Neuronal stem cell (in vitro differentiated cells): ENCODE measurements around the gene KCNE4.

Experiments used
- DNase-seq: peaks from one replicate; pipeline ENCODE4 v3.0.0-alpha.2; 2013; ENCODE audit warnings: low spot score
- H2AFZ ChIP-seq: one replicate; pipeline ENCODE4 v1.6.1; 2013; ENCODE audit warnings: mild to moderate bottlenecking, low read length, inconsistent platforms
- H2AK5ac ChIP-seq: 2 replicates; pipeline ENCODE4 v1.6.1; 2013; ENCODE audit warnings: low read depth, mild to moderate bottlenecking, inconsistent platforms, low read length, moderate library complexity, mixed read lengths
- H2BK120ac ChIP-seq: 2 replicates; pipeline ENCODE4 v1.6.1; 2013; ENCODE audit warnings: low read depth, mild to moderate bottlenecking, inconsistent platforms, low read length, moderate library complexity, mixed read lengths
- H2BK12ac ChIP-seq: one replicate; pipeline ENCODE4 v1.6.1; 2013; ENCODE audit warnings: low read length, inconsistent platforms
- H2BK15ac ChIP-seq: 2 replicates; pipeline ENCODE4 v1.6.1; 2013; ENCODE audit warnings: mild to moderate bottlenecking, low read length, inconsistent platforms, mixed read lengths
- H2BK5ac ChIP-seq: one replicate; pipeline ENCODE4 v1.6.1; 2013; ENCODE audit warnings: inconsistent platforms, mild to moderate bottlenecking, low read length, moderate library complexity
- H3K14ac ChIP-seq: one replicate; pipeline ENCODE4 v1.6.1; 2013; ENCODE audit warnings: low read length, inconsistent platforms
- H3K18ac ChIP-seq: 2 replicates; pipeline ENCODE4 v1.6.1; 2013; ENCODE audit warnings: low read length, inconsistent platforms
- H3K23ac ChIP-seq: 2 replicates; pipeline ENCODE4 v1.6.1; 2013; ENCODE audit warnings: low read depth, mild to moderate bottlenecking, mixed read lengths, low read length, inconsistent platforms; ENCODE audit not compliant: poor library complexity
- H3K27ac ChIP-seq: replicated peaks from 3 replicates; pipeline ENCODE4 v1.5.1; 2013; ENCODE audit warnings: low read length, inconsistent platforms
- H3K27me3 ChIP-seq, 3 experiments: 2 replicates each; pipeline ENCODE4 v1.6.1; 2013; ENCODE audit warnings: low read length in 3 of 3, mild to moderate bottlenecking in 2 of 3, inconsistent platforms in 1 of 3, low read depth in 1 of 3, mixed read lengths in 1 of 3, moderate library complexity in 1 of 3; ENCODE audit not compliant: control insufficient read depth in 3 of 3, insufficient read depth in 3 of 3
- H3K36me3 ChIP-seq, 2 donors: replicated peaks in 1 of 2; 2 replicates each; pipeline ENCODE4 v1.6.1; 2013; ENCODE audit warnings: low read length in 2 of 2; ENCODE audit not compliant: control insufficient read depth in 2 of 2, insufficient read depth in 2 of 2
- H3K4ac ChIP-seq: 2 replicates; pipeline ENCODE4 v1.6.1; 2013; ENCODE audit warnings: inconsistent platforms, mild to moderate bottlenecking, low read length, moderate library complexity
- H3K4me1 ChIP-seq, 2 donors: 1 replicate in 1 of 2; 2 replicates in 1 of 2; pipeline ENCODE4 v1.6.1; 2013; ENCODE audit warnings: low read length in 2 of 2, low read depth in 1 of 2; ENCODE audit not compliant: control insufficient read depth in 2 of 2, insufficient read depth in 1 of 2
- H3K4me2 ChIP-seq: one replicate; pipeline ENCODE4 v1.6.1; 2013; ENCODE audit warnings: mild to moderate bottlenecking, low read length, inconsistent platforms; ENCODE audit not compliant: insufficient read depth, poor library complexity, severe bottlenecking
- H3K4me3 ChIP-seq, 2 donors: 2 replicates each; pipeline ENCODE4 v1.5.1; 2013; ENCODE audit warnings: low read length in 2 of 2, mild to moderate bottlenecking in 2 of 2, inconsistent platforms in 1 of 2, moderate library complexity in 1 of 2
- H3K79me1 ChIP-seq: one replicate; pipeline ENCODE4 v1.6.1; 2013; ENCODE audit warnings: low read depth, mild to moderate bottlenecking, inconsistent platforms, low read length, moderate library complexity
- H3K9ac ChIP-seq: one replicate; pipeline ENCODE4 v1.6.1; 2013; ENCODE audit warnings: mild to moderate bottlenecking, low read depth, low read length, inconsistent platforms; ENCODE audit not compliant: poor library complexity
- H3K9me3 ChIP-seq, 2 donors: replicated peaks in 1 of 2; 2 replicates each; pipeline versions ENCODE3 to v1.6.1; 2013; ENCODE audit warnings: low read length in 2 of 2, mild to moderate bottlenecking in 2 of 2, inconsistent platforms in 1 of 2, low read depth in 1 of 2, mixed read lengths in 1 of 2, moderate library complexity in 1 of 2; ENCODE audit not compliant: control insufficient read depth in 2 of 2, insufficient read depth in 1 of 2
- H4K8ac ChIP-seq: one replicate; pipeline ENCODE4 v1.6.1; 2013; ENCODE audit warnings: low read depth, mild to moderate bottlenecking, inconsistent platforms, low read length, moderate library complexity
- H4K91ac ChIP-seq: one replicate; pipeline ENCODE4 v1.6.1; 2013; ENCODE audit warnings: low read length, low read depth, mild to moderate bottlenecking, inconsistent platforms; ENCODE audit not compliant: poor library complexity
- WGBS, 2 donors: extraction: QIAGEN DNeasy Blood & Tissue Kit; methylation state at CpG; one replicate each; pipeline ENCODE4 v1.1.7; 2013; ENCODE audit warnings: missing lambda C conversion rate in 2 of 2, mixed read lengths in 1 of 2; ENCODE audit not compliant: insufficient read length in 2 of 2, insufficient replicate concordance in 1 of 2; ENCODE audit errors: extremely low coverage in 2 of 2; 5-methylcytosine and 5-hydroxymethylcytosine counted together

Gene KCNE4

DNA sequence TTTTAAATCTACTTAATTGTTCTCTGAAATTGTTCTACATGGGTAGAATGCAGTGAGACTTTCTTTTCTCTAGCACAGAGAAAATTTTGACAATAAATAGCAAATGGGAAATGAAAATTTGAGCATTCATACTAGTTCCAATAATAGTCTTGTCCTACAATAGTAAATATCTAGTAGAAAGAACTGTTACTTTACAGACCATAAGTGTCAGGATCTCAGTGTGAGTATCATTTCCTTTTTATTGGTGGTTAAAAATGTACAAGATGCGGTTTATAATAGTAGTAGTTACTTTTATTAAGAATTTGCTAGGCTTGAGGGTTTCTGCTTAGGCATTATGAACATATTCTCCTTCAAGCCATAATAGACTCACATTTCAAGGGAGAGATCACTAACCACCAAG, 43.2 kb downstream of the KCNE4 start:
- Histone ChIP-seq H4K8ac (no peak overlapping the region), H3K79me1 (no peaks in the 10 kb centered on the region), H2AK5ac (no peak overlapping the region), H4K91ac (no peak overlapping the region), H3K4ac (no peak overlapping the region), H3K18ac (no peak overlapping the region), H3K4me3 (no peak overlapping the region), H2BK120ac (no peak overlapping the region), H3K14ac (no peak overlapping the region), H2BK12ac (no peak overlapping the region), H3K9ac (no peak overlapping the region), H3K27ac (no peak overlapping the region), H3K4me1 (peaks cover 5% of the 10 kb centered on the region in 2 donors), H3K4me2 (no peak overlapping the region), H3K27me3 (no peaks in the 10 kb centered on the region), H3K23ac (no peak overlapping the region), H2BK5ac (no peak overlapping the region), H2BK15ac (no peak overlapping the region), H2AFZ (no peak overlapping the region), H3K9me3 (no peaks in the 10 kb centered on the region), H3K36me3 (no peaks in the 10 kb centered on the region)
- DNase-seq: no peak
- no CpG with 5 or more reads among the region's 1 CpG for WGBS, 2 donors

DNA sequence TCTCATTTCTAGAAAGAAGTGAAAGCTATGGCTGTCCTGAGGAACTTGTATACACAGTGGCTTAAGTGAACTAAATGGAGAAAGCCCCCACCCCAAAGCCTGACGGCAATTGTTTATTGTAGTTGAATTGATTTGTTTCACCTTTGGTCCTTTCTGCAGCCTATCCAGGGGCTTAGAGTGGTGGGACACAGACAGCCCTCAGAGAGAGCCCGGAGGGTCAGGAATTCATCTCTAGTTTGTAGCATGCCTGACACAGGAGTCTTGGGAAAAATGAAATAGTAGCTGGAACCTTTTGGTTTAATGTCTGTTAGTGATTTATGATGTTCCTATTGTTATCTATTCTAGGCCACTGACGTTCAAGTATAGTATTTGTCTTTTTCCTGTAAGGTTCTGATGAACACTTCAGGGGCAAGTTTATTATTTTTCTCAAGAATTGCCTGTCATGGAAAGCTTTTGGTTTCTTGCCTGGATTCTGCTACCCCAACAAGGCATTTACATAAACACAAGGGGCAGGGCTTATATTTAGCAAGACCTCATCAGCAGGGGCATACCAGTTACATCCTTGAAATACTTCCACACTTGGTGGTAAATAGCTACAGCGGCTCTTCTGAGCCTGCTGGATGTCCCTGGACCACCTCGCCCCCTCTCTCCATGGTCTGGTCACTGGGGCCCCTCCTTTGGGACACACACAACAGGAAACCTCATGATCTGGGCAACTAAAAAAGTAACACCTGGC, 44.4 kb downstream of the KCNE4 start:
- Histone ChIP-seq H3K4me1 (peaks cover 3 to 5% of the 10 kb centered on the region in 2 donors), H3K14ac (no peak overlapping the region), H2BK15ac (no peak overlapping the region), H3K4me3 (no peak overlapping the region), H2BK5ac (no peak overlapping the region), H3K18ac (no peak overlapping the region), H3K27ac (no peak overlapping the region), H3K9me3 (no peaks in the 10 kb centered on the region), H3K27me3 (no peaks in the 10 kb centered on the region), H3K4me2 (no peak overlapping the region), H2BK120ac (no peak overlapping the region), H3K4ac (no peak overlapping the region), H3K23ac (no peak overlapping the region), H4K91ac (no peak overlapping the region), H2AK5ac (no peak overlapping the region), H2AFZ (no peak overlapping the region), H4K8ac (no peak overlapping the region), H3K79me1 (no peaks in the 10 kb centered on the region), H2BK12ac (no peak overlapping the region), H3K36me3 (no peaks in the 10 kb centered on the region), H3K9ac (no peak overlapping the region)
- no CpG with 5 or more reads among the region's 5 CpGs for WGBS, 2 donors
- no peak for DNase-seq

DNA sequence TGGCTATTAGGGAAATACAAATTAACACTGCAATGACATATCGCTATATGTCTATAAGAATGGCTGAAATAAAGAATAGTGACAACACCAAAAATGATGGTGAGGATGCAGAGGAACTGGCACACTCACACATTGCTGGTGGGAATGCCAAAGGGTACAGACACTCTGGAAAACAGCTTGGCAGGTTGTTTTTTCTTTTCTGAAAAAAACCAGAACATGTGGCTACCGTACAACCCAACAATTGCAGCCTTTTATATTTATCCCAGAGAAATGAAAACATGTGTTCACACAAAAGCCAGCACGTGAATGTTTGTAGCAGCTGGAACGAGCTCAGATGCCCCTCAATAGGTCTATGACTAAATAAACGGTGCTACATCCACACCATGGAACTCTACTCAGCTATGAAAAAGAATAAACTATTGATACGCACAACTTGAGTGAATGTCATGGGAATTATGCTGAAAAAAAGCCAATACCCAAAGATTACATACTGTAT, 45.9 kb downstream of the KCNE4 start:
- WGBS, 2 donors: no CpG with 5 or more reads among the region's 6 CpGs
- no peak overlapping the region for H3K18ac ChIP-seq
- no peaks in the 10 kb centered on the region for H3K27me3 ChIP-seq
- H3K4me1 ChIP-seq: peaks cover 3% of the 10 kb centered on the region in 2 donors
- no peak overlapping the region for H4K8ac ChIP-seq
- no peak overlapping the region for H2BK15ac ChIP-seq
- H3K23ac ChIP-seq: no peak overlapping the region
- H3K36me3 ChIP-seq: no peaks in the 10 kb centered on the region
- no peak overlapping the region for H3K4ac ChIP-seq
- no peak overlapping the region for H2BK120ac ChIP-seq
- no peak for DNase-seq
- H2AK5ac ChIP-seq: no peak overlapping the region
- H3K4me2 ChIP-seq: no peak overlapping the region
- no peaks in the 10 kb centered on the region for H3K9me3 ChIP-seq
- H2BK5ac ChIP-seq: no peak overlapping the region
- no peak overlapping the region for H2BK12ac ChIP-seq
- H3K27ac ChIP-seq: no peak overlapping the region
- no peaks in the 10 kb centered on the region for H3K79me1 ChIP-seq
- H3K4me3 ChIP-seq: no peak overlapping the region
- H3K9ac ChIP-seq: no peak overlapping the region
- H2AFZ ChIP-seq: no peak overlapping the region
- H4K91ac ChIP-seq: no peak overlapping the region
- no peak overlapping the region for H3K14ac ChIP-seq

DNA sequence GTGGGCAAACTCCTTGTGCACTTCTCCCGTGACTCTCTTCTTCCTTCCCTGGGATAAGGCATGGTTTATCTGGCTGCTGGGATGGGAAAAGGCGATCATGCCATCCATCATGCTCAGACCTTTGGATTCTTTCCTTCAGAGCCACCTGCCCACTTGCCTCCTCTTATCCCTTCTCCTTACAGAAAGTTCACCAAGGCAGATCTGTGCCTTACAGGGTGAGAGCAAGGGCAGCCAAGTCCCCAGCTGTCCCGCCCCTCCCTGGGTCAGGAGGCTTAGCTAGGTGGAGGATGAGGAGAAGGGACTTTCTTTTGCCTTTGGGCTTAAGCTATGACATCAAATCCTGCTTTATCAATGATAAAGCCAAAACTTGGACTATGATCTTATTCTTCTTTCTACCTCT, 47.6 kb downstream of the KCNE4 start:
- Histone ChIP-seq H3K4me1 (no peaks in the 10 kb centered on the region), H3K79me1 (no peaks in the 10 kb centered on the region), H2AFZ (no peak overlapping the region), H3K36me3 (no peaks in the 10 kb centered on the region), H2BK5ac (no peak overlapping the region), H3K23ac (no peak overlapping the region), H2BK15ac (no peak overlapping the region), H2AK5ac (no peak overlapping the region), H4K8ac (no peak overlapping the region), H3K4me3 (no peak overlapping the region), H2BK120ac (no peak overlapping the region), H4K91ac (no peak overlapping the region), H3K14ac (no peak overlapping the region), H3K4ac (no peak overlapping the region), H3K18ac (no peak overlapping the region), H3K27me3 (no peaks in the 10 kb centered on the region), H3K9ac (no peak overlapping the region), H2BK12ac (no peak overlapping the region), H3K4me2 (no peak overlapping the region), H3K27ac (no peak overlapping the region), H3K9me3 (no peaks in the 10 kb centered on the region)
- WGBS, 2 donors: no CpG with 5 or more reads among the region's 3 CpGs
- DNase-seq: no peak
